ENCODE results near the gene VAMP1.
"Not testable (repeated sequence)": the region's sequence is repeated elsewhere in the genome, so short reads cannot be mapped to it uniquely, and the experiment has no call there.

GRCh38 chr12:6490673-6491072 lies 20.2 kb upstream of the VAMP1 start:
- TF ChIP-seq POLR2AphosphoS5 (IDR thresholded peaks at IDR 0.05; ENCODE audit: control insufficient read depth, insufficient read depth, low read depth, low read length); CHD1 (IDR thresholded peaks at IDR 0.05; ENCODE audit: low read length); E2F5 (CRISPR knock-in tag; IDR thresholded peaks at IDR 0.05); CTCF (IDR thresholded peaks at IDR 0.05 in 2 of 3, conservative IDR thresholded peaks at IDR 0.05 in 1 of 3; ENCODE audit: insufficient read depth in 2 of 3, low read depth in 1 of 3, low read length in 3 of 3); MLX (CRISPR knock-in tag; conservative IDR thresholded peaks at IDR 0.05); NCOA2 (IDR thresholded peaks at IDR 0.05; ENCODE audit: partially characterized antibody in 2 of 2); POLR2A (conservative IDR thresholded peaks at IDR 0.05); ZC3H11A (IDR thresholded peaks at IDR 0.05; ENCODE audit: low read depth, low read length); GTF2A2 (tag; IDR thresholded peaks at IDR 0.05); HOMEZ (CRISPR knock-in tag; IDR thresholded peaks at IDR 0.05); MAX (CRISPR knock-in tag; IDR thresholded peaks at IDR 0.05); CCAR2 (IDR thresholded peaks at IDR 0.05; ENCODE audit: low read depth, low read length): not testable (repeated sequence)
